GM21576 (cell line): ENCODE results near the gene CTDSP1.
A peak's percentile ranks its signal among the peaks of the same experiment; 100 is the strongest.

ENCODE experiments used
- ATAC-seq: cut with Tn5 transposase; IDR thresholded peaks from one replicate; pipeline ENCODE4 v1.9.1; 2021; ENCODE audit warnings: mild to moderate bottlenecking, moderate library complexity; ENCODE audit not compliant: unreplicated experiment

The CTDSP1 gene, protein sequence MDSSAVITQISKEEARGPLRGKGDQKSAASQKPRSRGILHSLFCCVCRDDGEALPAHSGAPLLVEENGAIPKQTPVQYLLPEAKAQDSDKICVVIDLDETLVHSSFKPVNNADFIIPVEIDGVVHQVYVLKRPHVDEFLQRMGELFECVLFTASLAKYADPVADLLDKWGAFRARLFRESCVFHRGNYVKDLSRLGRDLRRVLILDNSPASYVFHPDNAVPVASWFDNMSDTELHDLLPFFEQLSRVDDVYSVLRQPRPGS

DNA sequence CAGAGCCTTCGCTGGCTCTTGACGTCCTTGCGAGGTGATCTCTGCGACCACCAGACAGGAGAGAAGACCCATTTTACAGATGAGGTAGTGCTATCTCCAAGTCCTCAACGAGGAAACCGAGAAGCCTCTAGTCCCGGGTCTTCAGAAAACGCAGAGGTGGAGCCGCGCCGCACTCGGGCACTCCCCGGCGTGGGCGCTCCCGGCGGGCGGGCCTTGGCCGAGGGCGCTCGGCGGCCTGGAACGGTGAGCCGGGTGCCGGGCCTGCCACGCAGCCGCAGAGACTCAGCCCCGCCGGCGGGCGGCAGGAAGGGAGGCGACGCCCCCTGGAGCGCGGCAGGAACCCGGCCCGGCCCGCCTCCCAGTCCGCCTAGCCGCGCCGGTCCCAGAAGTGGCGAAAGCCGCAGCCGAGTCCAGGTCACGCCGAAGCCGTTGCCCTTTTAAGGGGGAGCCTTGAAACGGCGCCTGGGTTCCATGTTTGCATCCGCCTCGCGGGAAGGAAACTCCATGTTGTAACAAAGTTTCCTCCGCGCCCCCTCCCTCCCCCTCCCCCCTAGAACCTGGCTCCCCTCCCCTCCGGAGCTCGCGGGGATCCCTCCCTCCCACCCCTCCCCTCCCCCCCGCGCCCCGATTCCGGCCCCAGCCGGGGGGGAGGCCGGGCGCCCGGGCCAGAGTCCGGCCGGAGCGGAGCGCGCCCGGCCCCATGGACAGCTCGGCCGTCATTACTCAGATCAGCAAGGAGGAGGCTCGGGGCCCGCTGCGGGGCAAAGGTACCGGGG is at the start of gene CTDSP1:
Gene CTDSP1, plus strand, starts transcription at position 478 of the 776 bp plus-strand sequence. Its CDS starts 223 bp downstream, at position 701.
- ATAC-seq = peak; percentile 30

DNA sequence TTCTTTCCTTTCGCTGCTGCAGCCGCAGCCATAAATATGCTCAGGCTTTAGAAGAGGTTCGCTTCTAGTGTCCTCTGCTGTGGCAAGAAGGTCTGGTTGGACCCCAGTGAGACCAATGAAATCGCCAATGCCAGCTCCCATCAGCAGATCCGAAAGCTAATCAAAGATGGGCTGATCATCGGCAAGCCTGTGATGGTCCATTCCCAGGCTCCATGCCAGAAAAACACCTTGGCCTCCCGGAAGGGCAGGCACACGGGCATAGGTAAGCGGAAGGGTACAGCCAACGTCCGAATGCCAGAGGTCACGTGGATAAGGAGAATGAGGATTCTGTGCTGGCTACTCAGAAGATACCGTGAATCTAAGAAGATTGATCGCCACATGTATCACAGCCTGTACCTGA is 45.6 kb upstream of the CTDSP1 start:
- no peak for ATAC-seq

DNA sequence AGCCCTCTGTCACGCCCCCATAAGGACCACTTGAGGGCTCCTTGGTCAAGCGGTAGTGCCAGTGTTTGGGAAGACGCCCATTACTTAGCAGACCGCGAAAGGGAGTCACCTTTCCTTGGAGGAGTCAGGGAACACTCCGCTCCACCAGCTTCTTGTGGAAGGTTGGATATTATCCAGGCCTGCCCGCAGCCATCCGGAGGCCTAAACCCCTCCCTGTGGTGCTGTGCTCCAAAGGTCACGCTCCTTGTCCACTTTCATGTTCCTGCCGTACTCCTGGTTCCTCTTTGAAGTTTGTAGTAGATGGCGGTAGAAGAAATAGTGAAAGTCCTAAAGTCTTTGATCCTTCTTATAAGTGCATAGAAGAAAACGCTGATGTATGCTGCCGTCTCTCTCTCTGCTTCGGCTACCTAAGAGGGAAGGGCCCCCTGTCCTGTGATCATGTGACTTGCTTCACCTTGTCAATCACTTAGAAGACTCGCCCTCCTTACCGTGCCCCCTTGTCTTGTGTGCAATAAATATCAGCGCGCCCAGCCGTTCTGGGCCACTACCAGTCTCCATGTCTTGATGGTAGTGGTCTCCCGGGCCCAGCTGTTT is 44.7 kb upstream of the CTDSP1 start:
- no peak for ATAC-seq

DNA sequence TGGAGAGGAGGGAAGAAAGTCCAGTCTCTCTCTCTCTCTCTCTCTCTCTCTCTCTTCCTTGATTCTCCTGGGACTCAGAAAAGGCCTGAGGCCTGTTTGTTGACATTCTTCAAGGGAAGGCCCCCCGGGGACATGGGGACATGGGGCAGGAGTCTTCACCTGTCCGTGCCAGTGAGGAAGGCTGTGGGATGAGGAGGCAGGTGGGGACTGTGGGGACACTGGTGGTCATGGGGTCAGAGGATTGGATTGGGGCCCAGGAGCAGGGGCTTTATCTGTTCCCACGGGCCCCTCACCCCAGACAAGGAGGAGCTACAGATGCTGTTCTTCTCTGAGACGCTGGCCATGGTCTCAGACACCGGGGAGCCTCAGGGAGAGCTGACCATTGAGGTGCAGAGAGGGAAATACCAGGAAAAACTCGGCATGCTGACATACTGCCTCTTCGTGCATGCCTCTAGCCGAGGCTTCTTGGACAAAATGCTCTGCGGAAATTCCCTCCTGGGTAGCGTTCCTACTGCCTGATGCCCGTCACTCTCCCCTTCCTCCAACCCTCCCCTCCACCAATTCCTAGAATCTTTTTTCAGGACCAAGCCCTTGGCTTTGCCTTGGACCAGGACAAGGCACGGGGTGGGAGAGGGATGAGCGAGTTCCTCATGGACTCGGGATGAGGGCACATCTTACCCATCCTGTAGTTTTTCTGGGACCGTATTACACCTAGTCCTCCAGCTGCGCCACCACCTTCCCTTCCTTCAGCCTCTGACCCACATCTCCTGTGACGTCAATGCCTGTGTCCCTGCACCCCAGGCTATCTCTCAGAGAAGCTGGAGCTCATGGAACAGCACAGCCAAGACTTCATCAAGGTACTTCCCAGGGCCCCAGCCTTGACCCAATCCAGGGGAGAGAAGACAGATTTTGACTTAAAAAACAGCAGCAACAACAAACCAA is 42.2 kb upstream of the CTDSP1 start:
- no peak for ATAC-seq

DNA sequence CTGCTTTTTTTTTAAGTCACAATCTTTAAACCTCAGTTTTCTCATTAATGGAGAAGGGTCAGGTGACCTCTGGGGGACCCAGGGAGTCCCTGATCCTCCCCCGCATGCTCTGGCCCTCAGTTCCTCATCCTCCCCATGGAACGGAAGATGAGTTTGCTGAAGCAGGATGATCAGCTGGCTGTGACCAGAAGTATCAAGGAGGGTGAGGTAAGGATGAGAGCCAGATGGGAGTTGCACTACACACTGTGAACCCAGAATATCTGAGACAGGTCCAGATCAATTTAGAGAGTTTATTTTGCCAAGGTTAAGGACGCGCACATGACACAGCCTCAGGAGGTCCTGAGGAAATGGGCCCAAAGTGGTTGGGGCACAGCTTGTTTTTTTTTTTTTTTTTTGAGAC is 39.2 kb upstream of the CTDSP1 start:
- no peak for ATAC-seq

DNA sequence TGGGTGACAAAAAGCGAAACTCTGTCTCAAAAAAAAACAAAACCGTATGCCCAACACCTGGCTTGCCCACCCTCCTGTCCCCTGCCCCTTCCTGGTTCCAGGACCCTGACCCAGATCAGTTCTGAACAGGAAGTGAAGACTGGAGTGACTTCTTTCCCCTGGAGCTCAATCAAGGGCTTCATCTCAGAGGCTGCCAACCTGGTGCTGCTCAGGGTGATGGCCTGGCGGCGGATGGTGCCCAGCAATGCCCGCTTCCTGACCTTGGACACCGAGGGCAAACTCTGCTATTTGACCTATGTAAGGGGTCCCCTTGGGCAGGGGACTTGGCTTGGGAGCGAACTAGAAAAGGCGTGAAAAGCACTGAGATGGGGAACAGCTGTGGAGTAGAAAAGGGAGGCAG is 37.1 kb upstream of the CTDSP1 start:
- no peak for ATAC-seq

DNA sequence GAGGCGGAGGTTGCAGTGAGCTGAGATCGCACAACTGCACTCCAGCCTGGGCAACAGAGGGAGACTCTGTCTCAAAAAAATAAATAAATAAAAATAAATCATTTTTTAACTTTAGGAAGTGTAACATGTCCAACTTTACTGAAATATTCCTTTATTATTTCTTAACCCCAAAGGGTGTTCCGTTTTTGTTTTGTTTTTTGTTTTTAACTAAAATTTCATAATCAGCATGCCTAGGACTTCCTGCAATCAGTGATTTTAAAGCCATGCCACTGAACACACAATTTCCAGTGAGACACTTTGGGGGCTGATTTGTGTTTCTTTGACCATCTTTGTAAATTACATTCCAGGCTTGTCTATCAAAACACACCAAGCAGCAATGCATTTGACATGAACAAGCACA is 35.9 kb upstream of the CTDSP1 start:
- ATAC-seq = no peak

DNA sequence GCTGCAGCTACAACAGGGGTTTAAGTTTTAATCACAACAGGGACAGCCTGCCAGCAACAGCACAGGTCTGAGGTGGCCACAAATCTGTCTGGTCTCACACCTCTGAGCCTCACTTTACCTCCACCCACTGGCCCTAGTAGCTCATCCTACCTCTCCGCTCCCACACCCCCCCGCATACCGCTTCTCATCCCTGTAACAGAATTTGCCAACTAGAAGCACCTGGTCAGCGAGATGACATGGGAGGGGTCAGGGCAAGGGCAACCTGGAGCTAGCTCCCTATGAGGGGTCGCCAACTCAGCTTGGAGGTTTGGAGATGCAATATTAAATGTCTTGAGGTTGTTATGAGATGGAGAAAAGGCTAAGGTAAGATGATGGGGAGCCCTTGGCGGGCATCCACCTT is 35.5 kb upstream of the CTDSP1 start:
- ATAC-seq = no peak

DNA sequence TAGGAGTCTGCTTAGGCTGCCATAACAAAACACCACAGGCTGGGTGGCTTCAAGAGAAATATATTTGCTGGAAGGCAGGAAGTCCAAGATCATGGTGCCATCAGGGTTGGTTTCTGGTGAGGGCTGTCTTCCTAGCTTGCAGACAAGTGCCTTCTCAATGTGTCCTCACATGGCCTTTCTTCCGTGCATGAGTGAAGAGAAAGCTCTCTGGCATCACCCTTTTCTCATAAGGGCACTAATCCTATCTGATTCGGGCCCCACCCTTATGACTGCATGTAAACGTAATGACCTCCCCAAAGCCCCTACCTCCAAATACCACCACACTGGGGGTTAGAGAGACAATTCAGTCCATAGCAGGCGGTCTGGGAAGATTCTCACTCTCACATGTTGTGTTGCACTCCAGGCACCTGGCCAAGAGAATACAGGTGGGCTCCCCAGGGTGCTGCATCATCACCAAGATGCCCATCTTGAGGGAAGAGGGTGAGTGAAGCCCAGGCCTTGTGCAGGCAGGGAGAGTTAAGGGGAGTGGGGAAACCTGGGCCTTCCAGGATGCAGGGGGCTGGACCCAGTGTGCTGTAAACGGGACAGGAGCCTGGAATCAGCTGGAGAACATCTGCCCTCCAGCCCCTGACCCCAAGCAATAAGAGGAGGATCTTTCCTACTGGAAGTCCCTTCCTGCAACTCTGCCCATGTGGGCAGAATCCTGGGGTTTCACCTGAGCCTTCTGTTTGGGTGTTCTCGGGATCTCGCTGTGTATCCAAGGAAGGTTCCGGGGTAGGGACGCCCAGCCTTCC is 32.9 kb upstream of the CTDSP1 start:
- ATAC-seq = no peak

DNA sequence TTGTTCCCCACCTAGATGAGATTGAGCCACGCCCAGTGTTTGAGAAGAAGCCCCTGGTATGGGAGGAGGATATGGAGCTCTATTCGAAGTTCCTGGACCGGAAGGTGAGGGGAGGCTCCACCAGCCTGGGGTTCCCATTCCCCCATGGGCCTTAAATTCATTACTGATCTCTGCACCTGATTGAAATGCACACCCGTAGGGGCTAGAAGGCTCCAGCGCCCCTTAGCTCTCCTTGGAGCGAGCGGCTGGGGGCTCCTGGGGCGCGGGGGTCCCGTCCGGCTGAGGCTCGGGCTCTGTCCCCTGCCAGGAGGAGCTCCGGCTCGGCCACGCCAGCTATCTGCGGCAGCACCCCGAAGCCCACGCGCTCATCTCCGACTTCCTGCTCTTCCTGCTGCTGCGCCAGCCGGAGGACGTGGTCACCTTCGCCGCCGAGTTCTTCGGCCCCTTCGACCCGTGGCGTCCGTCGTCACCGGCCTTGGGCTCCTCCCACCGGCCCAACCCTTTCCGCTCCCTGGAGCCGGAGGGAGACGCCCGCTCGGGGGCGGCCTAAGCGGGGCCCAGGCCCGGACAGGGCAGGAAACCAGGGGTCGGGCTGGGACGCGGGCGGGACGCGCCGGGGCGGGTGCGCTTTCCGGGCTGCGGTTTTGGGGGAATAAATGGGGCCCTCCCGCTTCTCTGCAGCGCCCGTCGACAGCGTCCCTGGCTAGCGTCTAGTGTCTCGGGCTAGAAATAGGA is 32.1 kb upstream of the CTDSP1 start:
- ATAC-seq = peak; percentile 97

DNA sequence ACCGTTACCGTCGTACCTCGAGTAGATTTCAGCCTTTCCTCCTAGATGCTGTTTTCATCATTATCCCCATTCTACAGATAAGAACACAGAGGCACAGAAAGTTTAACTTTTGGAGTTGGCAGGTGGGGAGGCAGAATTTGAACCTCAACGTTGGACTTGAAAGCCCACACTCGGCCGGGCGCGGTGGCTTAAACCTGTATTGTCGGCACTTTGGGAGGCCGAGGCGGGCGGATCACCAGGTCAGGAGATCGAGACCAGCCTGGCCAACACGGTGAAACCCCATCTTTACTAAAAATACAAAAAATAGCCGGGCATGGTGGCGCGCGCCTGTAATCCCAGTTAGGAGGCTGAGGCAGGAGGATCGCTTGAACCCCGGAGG is 31.5 kb upstream of the CTDSP1 start:
- no peak for ATAC-seq

DNA sequence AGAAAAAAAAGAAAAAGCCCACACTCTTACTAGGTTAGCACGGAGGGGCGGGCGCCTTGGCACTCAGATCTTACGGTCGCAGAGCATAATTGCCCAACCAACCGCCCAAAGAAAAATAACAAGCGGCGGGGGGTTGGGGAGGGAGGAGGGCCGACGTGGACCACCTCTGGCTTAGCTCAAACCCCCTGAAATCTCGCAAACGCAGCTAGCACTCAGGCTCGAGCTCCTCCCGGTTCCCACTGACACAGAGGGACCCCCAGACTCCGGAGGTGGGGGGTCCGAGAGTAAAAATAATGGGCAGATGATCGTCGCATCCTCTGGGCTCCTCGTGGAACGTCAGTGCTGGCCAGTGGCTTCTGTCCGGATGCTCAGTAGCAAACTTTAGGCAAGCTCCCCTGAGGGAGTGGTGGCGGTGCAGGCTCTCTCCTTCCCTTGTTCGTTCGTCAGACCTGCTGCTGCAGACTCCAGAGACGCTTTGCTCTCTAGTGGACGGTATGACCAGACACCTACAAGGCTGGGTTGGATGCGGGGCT is 31.0 kb upstream of the CTDSP1 start:
- no peak for ATAC-seq

DNA sequence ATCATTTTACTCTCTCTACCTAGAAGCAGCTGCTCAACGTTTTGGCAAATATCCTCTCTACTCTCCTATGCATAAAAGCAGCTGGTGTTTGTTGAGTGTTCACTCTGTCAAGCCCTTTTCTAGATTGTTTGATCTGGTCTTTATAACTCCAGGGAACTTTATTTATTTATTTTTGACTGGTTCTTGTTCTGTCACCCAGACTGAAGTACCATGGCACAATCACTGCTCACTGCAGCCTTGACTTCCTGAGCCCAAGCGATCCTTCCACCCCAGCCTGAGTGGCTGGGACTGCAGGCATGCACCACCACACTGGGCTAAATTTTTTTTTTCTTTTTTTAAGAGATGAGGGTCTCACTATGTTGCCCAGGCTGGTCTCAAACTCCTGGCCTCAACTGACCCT is 30.3 kb upstream of the CTDSP1 start:
- ATAC-seq = no peak

DNA sequence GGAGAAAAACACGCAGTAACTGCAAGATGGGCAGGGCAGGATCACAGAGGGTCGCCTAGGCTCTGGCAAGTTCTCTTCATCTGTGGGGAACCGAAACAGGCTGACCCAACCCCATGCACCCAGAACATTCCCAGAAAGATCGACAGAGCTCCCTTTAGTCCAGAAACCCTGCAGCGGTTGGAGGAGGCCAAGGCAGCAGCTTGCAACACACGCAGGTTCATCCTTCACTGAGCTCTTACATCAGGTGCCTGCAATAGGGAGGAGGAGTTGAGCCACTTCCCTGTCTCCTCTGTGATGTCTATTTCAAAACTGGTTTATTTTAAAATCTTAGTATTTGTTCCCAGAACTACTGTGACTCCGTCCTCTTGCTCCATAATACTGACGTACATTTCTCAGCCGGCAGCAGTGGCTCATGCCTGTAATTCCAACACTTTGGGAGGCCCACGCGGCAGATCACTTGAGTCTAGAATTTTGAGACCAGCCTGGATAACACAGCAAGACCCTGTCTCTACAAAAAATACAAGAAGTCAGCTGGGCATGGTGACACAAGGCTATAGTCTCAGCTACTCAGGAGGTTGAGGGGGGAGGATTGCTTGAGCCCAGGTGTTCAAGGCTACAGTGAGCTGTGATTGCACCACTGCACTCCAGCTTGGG is 29.1 kb upstream of the CTDSP1 start:
- no peak for ATAC-seq

DNA sequence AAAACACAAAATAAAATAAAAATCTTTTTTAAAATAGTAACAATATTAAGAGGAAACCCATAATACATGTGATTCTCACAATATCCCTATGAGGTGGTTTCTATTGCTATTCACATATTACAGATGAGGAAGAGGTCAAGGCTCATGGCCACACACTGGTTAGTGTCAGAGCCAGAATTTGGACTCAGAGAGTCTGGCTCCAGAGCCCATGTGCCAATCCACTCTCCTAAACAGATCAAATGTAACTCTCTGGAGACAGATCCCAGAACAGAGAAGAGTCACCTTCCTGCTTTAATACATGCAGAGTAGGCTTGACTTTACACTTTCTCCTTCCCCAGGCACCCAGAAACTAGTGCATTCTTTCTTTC is 27.7 kb upstream of the CTDSP1 start:
- ATAC-seq = no peak

DNA sequence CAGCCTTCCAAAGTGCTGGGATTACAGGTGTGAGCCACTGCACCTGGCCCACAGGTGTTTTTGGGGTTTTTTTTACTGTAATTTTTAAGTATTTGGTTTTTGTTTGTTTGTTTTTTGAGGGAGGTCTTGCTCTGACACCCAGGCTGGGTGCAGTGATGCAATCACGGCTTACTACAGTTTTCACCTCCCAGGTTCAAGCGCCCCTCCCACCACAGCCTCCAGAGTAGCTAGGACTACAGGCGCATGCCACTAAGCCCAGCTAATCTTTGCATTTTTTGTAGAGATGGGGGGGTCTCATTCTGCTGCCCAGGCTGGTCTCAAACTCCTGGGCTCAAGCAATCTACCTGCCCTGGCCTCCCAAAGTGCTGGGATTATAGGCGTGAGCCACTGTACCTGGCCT is 24.9 kb upstream of the CTDSP1 start:
- no peak for ATAC-seq

DNA sequence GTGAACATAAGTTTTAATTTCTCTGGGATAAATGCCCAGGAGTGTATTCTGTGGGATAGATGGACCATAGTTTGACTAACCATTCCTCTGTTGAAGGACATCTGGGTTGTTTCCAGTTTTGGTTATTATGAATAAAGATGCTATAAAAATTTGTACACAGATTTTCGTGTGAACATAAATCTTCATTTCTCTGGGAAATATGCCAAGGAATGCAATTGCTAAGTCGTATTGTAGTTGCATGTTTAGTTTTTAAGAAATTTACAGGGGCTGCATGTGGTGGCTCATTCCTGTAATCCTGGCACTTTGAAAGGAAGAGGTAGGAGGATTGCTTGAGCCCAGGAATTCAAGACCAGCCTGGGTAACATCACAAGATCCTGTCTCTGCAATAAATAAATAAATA is 24.5 kb upstream of the CTDSP1 start:
- no peak for ATAC-seq

DNA sequence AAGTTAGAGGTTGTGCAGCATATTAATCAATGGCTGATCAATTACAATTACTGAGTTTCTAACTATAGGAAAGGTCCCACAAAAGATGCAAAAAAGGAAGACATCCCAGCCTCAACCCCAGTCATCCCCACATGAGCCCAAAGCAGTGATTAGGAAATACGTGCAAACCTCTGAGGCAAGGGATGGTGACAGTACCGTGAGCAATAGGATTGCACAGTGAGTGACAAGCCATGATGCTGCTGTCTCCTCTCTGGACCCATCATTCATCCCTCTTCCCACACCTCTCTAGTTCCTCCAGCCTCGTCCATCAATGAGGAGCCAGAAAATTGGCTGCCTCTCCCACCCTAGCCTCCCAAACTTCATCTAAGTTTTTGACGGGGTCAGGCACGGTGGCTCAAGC is 21.6 kb upstream of the CTDSP1 start:
- ATAC-seq = no peak

DNA sequence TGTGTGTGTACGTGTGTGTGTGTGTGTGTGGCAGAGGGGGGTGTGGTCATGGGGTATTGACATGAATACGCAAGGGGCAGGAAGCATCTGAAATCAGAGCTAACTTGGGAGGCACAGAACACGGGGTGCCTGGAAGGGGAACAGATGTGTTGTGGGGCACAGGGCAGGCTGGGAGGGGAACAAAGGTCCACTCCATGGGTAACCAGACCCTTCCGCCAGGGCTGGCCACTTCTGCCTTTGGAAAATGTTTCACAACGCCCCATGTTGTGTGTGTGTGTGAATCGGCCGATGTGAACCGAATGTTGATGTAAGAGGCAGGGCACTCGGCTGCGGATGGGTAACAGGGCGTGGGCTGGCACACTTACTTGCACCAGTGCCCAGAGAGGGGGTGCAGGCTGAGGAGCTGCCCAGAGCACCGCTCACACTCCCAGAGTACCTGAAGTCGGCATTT is 17.7 kb upstream of the CTDSP1 start, which contains the start of gene SLC11A1:
Gene SLC11A1, plus strand, starts transcription at position 358 of the 451 bp plus-strand sequence. CDS start 96 bp downstream, outside the sequence.
- ATAC-seq = no peak
